CD4-positive, CD25-positive, alpha-beta regulatory T cell (primary cell): ENCODE results near the gene PAF1. TPM values are rescaled to one million over a fixed set of nuclear protein-coding genes. Genes with fewer than 3 reads are reported as not detected.

Source experiments
- ATAC-seq, 2 donors: fragments of 150-1000 bp; cut with Tn5 transposase; one replicate each; pipeline ENCODE4 v1.10.0; 2021; ENCODE audit warnings: low read depth in 2 of 2, moderate number of reproducible peaks in 2 of 2, moderate library complexity in 1 of 2
- DNase-seq, 3 donors: peaks; one replicate each; pipeline versions ENCODE4 v3.0.0 to v3.0.0-alpha.2; 2012 to 2022; ENCODE audit warnings: mixed read lengths in 1 of 3
- H3K27ac ChIP-seq: one replicate; pipeline ENCODE4 v1.7.0; 2013; ENCODE audit warnings: mild to moderate bottlenecking, low read length; ENCODE audit not compliant: insufficient read depth, poor library complexity, severe bottlenecking
- H3K27me3 ChIP-seq: one replicate; pipeline ENCODE4 v1.7.0; 2013; ENCODE audit warnings: low read length; ENCODE audit not compliant: control insufficient read depth, insufficient read depth
- H3K36me3 ChIP-seq: one replicate; pipeline ENCODE4 v1.7.0; 2013; ENCODE audit warnings: mild to moderate bottlenecking, low read length, moderate library complexity; ENCODE audit not compliant: control insufficient read depth, insufficient read depth
- H3K4me1 ChIP-seq: 2 replicates; pipeline ENCODE4 v1.7.0; 2013; ENCODE audit warnings: mild to moderate bottlenecking, low read length; ENCODE audit not compliant: insufficient read depth, control insufficient read depth, poor library complexity, severe bottlenecking
- H3K4me3 ChIP-seq: one replicate; pipeline ENCODE4 v1.7.0; 2013; ENCODE audit warnings: low read depth, mild to moderate bottlenecking, low read length, moderate library complexity
- H3K9me3 ChIP-seq, 2 experiments: 1 replicate in 1 of 2; 2 replicates in 1 of 2; pipeline ENCODE4 v1.7.0; 2013; ENCODE audit warnings: low read length in 2 of 2, mild to moderate bottlenecking in 1 of 2, moderate library complexity in 1 of 2; ENCODE audit not compliant: control insufficient read depth in 2 of 2
- H3K27ac Mint-ChIP-seq, 3 donors: one replicate each; pipeline ENCODE4 v1.8.0; 2020 to 2022; ENCODE audit warnings: mild to moderate bottlenecking in 3 of 3, mixed read lengths in 3 of 3, moderate library complexity in 2 of 3
- H3K27me3 Mint-ChIP-seq: one replicate; pipeline ENCODE4 v1.8.0; 2022; ENCODE audit warnings: mild to moderate bottlenecking, mixed read lengths
- H3K36me3 Mint-ChIP-seq: one replicate; pipeline ENCODE4 v1.8.0; 2020; ENCODE audit warnings: mixed read lengths
- H3K4me1 Mint-ChIP-seq, 4 donors: one replicate each; pipeline ENCODE4 v1.8.0; 2020 to 2022; ENCODE audit warnings: mixed read lengths in 4 of 4, mild to moderate bottlenecking in 1 of 4
- H3K4me3 Mint-ChIP-seq, 4 donors: one replicate each; pipeline ENCODE4 v1.8.0; 2020 to 2022; ENCODE audit warnings: mild to moderate bottlenecking in 4 of 4, mixed read lengths in 4 of 4, moderate library complexity in 3 of 4
- H3K9me3 Mint-ChIP-seq, 7 donors: one replicate each; pipeline ENCODE4 v1.8.0; 2020 to 2022; ENCODE audit warnings: mixed read lengths in 7 of 7, mild to moderate bottlenecking in 3 of 7, moderate library complexity in 2 of 7
- polyA plus RNA-seq, 4 donors: library from polyadenylated mRNA; unstranded; fragments of 300-500 nt; fragmentation: Illumina TruSeq; gene quantifications; one replicate each; pipeline ENCODE4 v1.2.3, GENCODE V29; 2021
- total RNA-seq: library from RNA; stranded (reverse); gene quantifications from one replicate; pipeline ENCODE4 v1.2.3, GENCODE V29; 2022

Gene PAF1
- total and polyA plus RNA-seq, 5 donors from 2014 or later, result 35.0 to 138 (median 40.1) TPM

- Mint-ChIP-seq H3K4me1 (peaks cover 4 to 59% (median 36%) of the 10 kb centered on the region in 4 donors), H3K27ac (peak overlapping the region; percentile 98 to 100 (median 99)), H3K36me3 (peaks cover 23% of the 10 kb centered on the region), H3K9me3 (peaks cover 0 to 11% (median 0%) of the 10 kb centered on the region in 7 donors), H3K4me3 (peak overlapping the region; percentile 95 to 99 (median 98)), H3K27me3 (peaks cover 25% of the 10 kb centered on the region)
- Histone ChIP-seq H3K4me1 (peaks cover 77% of the 10 kb centered on the region), H3K4me3 (peak overlapping the region; percentile 97), H3K36me3 (peaks cover 19% of the 10 kb centered on the region), H3K27ac (peak overlapping the region; percentile 100), H3K9me3 (no peaks in the 10 kb centered on the region), H3K27me3 (no peaks in the 10 kb centered on the region)
- no peak for DNase-seq
- ATAC-seq, result no peak
These were observed 16.4 kb upstream of the PAF1 start for GRCh38 chr19:39407410-39407659.

DNA sequence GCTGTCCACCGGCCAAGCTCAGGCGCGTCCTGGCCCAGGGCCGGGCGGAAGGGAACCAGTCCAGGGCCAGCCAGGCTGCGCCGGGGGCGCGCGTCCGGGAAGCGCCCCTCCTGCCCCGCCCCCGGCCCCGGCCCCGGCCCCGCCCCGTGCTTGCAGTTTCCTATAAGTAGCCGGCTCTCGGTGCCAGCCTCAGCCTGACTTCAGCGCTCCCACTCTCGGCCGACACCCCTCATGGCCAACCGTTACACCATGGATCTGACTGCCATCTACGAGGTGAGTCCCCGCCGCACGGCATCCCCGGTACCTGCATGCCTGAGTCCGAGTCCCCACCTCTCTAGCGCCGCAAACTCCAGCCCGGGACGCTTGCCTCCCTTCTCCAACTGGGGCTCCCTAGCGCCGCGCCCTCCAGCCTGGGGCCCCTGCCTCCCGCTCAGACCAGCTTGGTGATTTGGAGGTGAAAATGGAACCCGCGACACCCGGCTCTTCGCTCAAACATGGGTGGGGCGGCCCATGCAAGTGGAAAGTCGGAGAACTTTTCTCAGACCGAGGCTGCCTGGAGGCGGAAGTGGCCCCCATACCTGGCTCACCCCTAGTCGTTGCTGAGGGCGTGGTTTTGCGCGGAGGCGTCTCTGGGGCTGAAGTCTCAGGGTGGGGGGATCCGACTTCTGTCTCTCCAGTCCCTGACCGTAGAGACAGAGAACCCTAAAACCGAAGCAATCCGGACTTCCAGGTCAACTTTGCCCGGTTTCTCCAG is 15.9 kb upstream of the PAF1 start, which contains the start of gene ZFP36:
ZFP36 (plus strand) TSS at position 192 of the 754 bp plus-strand sequence; CDS start at position 250, 58 bp downstream.
- peaks cover 82% of the 10 kb centered on the region for H3K4me1 ChIP-seq
- DNase-seq, result peak; percentile 85 to 91 (median 89)
- peak within 1 kb of the TSS; percentile 97 for H3K4me3 ChIP-seq
- H3K36me3 ChIP-seq, result peaks cover 19% of the 10 kb centered on the region
- H3K27ac ChIP-seq, result peak within 1 kb of the TSS; percentile 100
- peak within 1 kb of the TSS; percentile 98 to 100 (median 99) for H3K27ac Mint-ChIP-seq
- H3K27me3 Mint-ChIP-seq, result peaks cover 20% of the 10 kb centered on the region
- no peaks in the 10 kb centered on the region for H3K27me3 ChIP-seq
- peak within 1 kb of the TSS; percentile 95 to 99 (median 98) for H3K4me3 Mint-ChIP-seq
- peaks cover 0 to 7% (median 0%) of the 10 kb centered on the region in 7 donors for H3K9me3 Mint-ChIP-seq
- peaks cover under 1 to 59% (median 39%) of the 10 kb centered on the region in 4 donors for H3K4me1 Mint-ChIP-seq
- peaks cover 20% of the 10 kb centered on the region for H3K36me3 Mint-ChIP-seq
- peak; percentile 30 to 33 for ATAC-seq
- no peaks in the 10 kb centered on the region for H3K9me3 ChIP-seq

DNA sequence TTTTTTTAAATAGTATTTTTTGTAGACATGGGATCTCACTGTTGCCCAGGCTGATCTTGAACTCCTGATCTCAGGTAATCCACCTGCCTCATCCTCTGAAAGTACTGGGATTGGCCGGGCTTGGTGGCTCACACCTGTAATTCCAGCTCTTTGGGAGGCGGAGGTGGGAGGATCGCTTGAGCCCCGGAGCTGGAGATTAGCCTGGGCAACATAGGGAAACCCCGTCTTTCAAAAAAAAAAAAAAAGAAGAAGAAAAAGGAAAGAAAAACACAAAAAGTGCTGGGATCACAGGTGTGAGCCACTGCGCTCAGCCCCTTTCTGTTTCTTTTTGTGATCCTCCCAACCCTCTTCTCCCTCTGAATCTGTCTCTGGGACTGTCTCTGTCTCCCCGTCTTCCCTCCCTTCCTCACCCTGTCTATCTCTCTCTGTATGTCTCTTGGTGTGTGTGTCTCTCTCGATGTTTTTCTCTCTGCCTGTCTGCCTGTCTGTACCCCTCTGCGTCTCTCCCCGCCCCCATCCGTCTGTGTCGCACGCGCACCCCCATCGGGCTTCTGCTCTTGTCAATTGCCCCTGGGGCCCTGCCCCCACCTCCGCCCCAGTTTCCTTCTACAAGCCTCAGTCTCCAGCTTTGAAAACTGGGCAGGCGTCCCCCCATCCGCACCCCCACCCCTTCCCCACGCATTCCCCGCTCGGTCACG is 15.2 kb upstream of the PAF1 start:
- peaks cover 8 to 59% (median 39%) of the 10 kb centered on the region in 4 donors for H3K4me1 Mint-ChIP-seq

DNA sequence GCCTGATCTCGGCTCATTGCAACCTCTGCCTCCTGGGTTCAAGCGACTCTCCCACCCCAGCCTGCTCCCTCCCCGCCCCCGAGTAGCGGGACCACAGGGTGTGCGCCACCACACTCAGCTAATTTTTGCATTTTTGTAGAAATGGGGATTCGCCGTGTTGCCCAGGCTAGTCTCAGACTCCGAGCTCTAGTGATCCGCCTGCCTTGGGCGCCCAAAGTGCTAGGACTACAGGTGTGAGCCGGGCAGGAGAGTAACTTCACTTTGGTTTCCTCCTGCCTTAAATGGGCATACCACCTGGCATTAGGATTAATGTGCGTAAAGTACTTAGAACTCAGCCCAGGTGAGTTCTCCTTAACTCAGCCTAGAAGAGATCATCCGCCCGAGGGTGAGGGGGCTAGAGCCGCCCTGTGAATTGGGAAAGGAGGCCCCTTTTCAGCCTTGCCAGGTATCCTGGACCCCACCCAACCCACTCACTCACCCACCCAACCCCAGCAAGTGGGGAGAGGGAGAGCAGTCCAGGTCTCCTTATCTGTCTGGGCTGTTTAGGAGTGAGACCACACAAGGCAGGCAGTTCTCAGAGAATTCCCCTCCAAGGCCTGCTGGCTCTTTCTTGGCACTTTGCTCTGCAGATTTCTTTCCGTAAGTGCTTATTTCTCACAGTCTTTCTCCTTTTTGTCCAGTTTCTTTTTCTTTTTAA is 14.5 kb upstream of the PAF1 start:
- Mint-ChIP-seq H3K4me3 (peak overlapping the region; percentile 95 to 99 (median 96)), H3K9me3 (peaks cover 0 to 6% (median 0%) of the 10 kb centered on the region in 7 donors), H3K27me3 (peaks cover 22% of the 10 kb centered on the region), H3K27ac (peak overlapping the region; percentile 93 to 100 (median 99)), H3K36me3 (peaks cover 14% of the 10 kb centered on the region), H3K4me1 (peaks cover 8 to 59% (median 36%) of the 10 kb centered on the region in 4 donors)
- Histone ChIP-seq H3K36me3 (peaks cover 19% of the 10 kb centered on the region), H3K4me1 (peaks cover 83% of the 10 kb centered on the region), H3K9me3 (no peaks in the 10 kb centered on the region), H3K27me3 (no peaks in the 10 kb centered on the region), H3K4me3 (peak overlapping the region; percentile 89), H3K27ac (peak overlapping the region; percentile 100)
- no peak for ATAC-seq
- peak in 2 of 3 donors; percentile 36 to 63 for DNase-seq

More for the DNA sequence above, 15.2 kb upstream of the PAF1 start:
- Histone ChIP-seq H3K27ac (peak overlapping the region; percentile 100), H3K27me3 (no peaks in the 10 kb centered on the region), H3K9me3 (no peaks in the 10 kb centered on the region), H3K4me1 (peaks cover 83% of the 10 kb centered on the region), H3K4me3 (peak overlapping the region; percentile 89), H3K36me3 (peaks cover 19% of the 10 kb centered on the region)
- peaks cover 15% of the 10 kb centered on the region for H3K36me3 Mint-ChIP-seq
- DNase-seq, result peak; percentile 80 to 96 (median 91)
- H3K27ac Mint-ChIP-seq, result peak overlapping the region; percentile 69 to 100 (median 99)
- peak overlapping the region; percentile 95 to 99 (median 96) for H3K4me3 Mint-ChIP-seq
- H3K9me3 Mint-ChIP-seq, result peaks cover 0 to 6% (median 0%) of the 10 kb centered on the region in 7 donors
- peak; percentile 25 to 29 for ATAC-seq
- peaks cover 18% of the 10 kb centered on the region for H3K27me3 Mint-ChIP-seq

GRCh38 chr19:39403331-39404312 is 12.7 kb upstream of the PAF1 start:
- peak; percentile 90 to 98 (median 94) for DNase-seq

GRCh38 chr19:39402346-39403300 is 11.7 kb upstream of the PAF1 start:
- peak; percentile 81 to 95 (median 85) for DNase-seq
- Mint-ChIP-seq H3K4me1 (peaks cover 8 to 74% (median 45%) of the 10 kb centered on the region in 4 donors), H3K27ac (peak overlapping the region; percentile 93 to 100 (median 99)), H3K4me3 (peak overlapping the region; percentile 95 to 99 (median 96)), H3K9me3 (peaks cover 0 to 4% (median 0%) of the 10 kb centered on the region in 7 donors), H3K36me3 (peaks cover 10% of the 10 kb centered on the region), H3K27me3 (peaks cover 14% of the 10 kb centered on the region)
- Histone ChIP-seq H3K4me3 (peak overlapping the region; percentile 51), H3K9me3 (no peaks in the 10 kb centered on the region), H3K27ac (peak overlapping the region; percentile 100), H3K4me1 (peaks cover 81% of the 10 kb centered on the region), H3K36me3 (peaks cover 9% of the 10 kb centered on the region), H3K27me3 (no peaks in the 10 kb centered on the region)
- ATAC-seq, result peak; percentile 2

More at GRCh38 chr19:39403331-39404312, 12.7 kb upstream of the PAF1 start:
- H3K36me3 ChIP-seq, result peaks cover 19% of the 10 kb centered on the region
- peak overlapping the region; percentile 95 to 99 (median 96) for H3K4me3 Mint-ChIP-seq
- H3K4me1 Mint-ChIP-seq, result peaks cover 8 to 67% (median 43%) of the 10 kb centered on the region in 4 donors
- peaks cover 14% of the 10 kb centered on the region for H3K27me3 Mint-ChIP-seq
- H3K27ac ChIP-seq, result peak overlapping the region; percentile 100
- H3K9me3 ChIP-seq, result no peaks in the 10 kb centered on the region
- peak overlapping the region; percentile 93 to 100 (median 99) for H3K27ac Mint-ChIP-seq
- H3K9me3 Mint-ChIP-seq, result peaks cover 0 to 5% (median 0%) of the 10 kb centered on the region in 7 donors
- H3K4me1 ChIP-seq, result peaks cover 79% of the 10 kb centered on the region
- peak; percentile 32 to 35 for ATAC-seq
- H3K36me3 Mint-ChIP-seq, result peaks cover 14% of the 10 kb centered on the region
- H3K27me3 ChIP-seq, result no peaks in the 10 kb centered on the region
- peak overlapping the region; percentile 80 for H3K4me3 ChIP-seq
